Nephron progenitor cell (in vitro differentiated cells): Measurements from ENCODE around the gene NHLH1.
A peak's percentile ranks its signal among the peaks of the same experiment; 100 is the strongest.

Experiments
- DNase-seq: peaks from one replicate; pipeline ENCODE4 v3.0.0; 2021
- H3K27ac Mint-ChIP-seq: 2 replicates; pipeline ENCODE4 v1.8.0; 2021; ENCODE audit warnings: mild to moderate bottlenecking, moderate library complexity, mixed read lengths
- H3K27me3 Mint-ChIP-seq: 2 replicates; pipeline ENCODE4 v1.8.0; 2021; ENCODE audit warnings: mild to moderate bottlenecking, low read depth, mixed read lengths; ENCODE audit not compliant: poor library complexity
- H3K36me3 Mint-ChIP-seq: 2 replicates; pipeline ENCODE4 v1.8.0; 2021; ENCODE audit warnings: low read depth, mixed read lengths
- H3K4me1 Mint-ChIP-seq: 2 replicates; pipeline ENCODE4 v1.8.0; 2021; ENCODE audit warnings: mixed read lengths
- H3K4me3 Mint-ChIP-seq: 2 replicates; pipeline ENCODE4 v1.8.0; 2021; ENCODE audit warnings: mild to moderate bottlenecking, moderate library complexity, mixed read lengths
- H3K9me3 Mint-ChIP-seq: 2 replicates; pipeline ENCODE4 v1.8.0; 2021; ENCODE audit warnings: mild to moderate bottlenecking, moderate library complexity, mixed read lengths
- TF ChIP-seq, protein P1 (sequence below): fragments of 200-600 bp; sonication (generic); IDR thresholded peaks from 2 replicates; pipeline ENCODE4 v1.5.0; 2021; ENCODE audit warnings: antibody characterized with exemption

NHLH1 gene

DNA sequence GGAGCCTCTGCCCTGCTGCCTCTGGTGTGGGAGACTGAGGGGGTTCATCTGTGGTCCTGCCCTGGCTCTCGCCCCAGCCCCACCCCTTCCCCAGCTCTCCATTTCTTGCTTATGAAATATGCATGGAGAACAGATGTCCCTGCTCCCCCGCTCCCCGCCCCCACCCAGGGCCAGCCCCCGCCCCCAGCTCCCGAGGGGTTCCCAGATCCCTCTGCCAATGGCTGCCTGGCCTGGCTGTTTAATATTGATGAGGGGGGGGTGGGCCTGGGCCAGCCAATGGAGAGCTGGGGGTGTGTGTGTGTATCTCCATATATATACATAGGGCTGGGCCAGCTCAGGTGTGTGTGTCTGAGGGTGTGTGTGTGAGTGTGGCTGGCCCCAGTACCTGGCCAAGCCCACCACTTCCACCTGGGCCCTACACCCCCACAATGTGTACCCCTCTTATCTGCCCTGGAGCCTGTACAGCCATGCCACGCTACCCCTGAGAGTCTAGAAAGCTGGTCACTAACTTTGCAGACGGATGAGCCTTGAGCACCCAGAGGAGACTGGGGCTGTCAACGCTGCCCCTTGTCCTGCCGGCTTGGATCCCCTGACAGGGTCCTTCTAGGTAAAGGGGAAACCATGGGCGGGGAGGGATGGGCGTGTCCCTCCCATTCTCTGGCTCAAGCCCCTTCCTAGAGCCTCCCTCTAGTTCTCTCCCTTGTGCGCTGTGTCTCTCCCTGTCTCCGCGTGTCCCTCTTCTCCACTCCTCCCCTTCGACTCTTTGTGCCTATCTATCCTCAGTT lies at the start of gene NHLH1:
NHLH1 (plus strand) TSS at position 341 of the 785 bp plus-strand sequence. CDS start 3,661 bp downstream, outside the sequence.
- H3K4me3 Mint-ChIP-seq, result no peak within 1 kb of the TSS

DNA sequence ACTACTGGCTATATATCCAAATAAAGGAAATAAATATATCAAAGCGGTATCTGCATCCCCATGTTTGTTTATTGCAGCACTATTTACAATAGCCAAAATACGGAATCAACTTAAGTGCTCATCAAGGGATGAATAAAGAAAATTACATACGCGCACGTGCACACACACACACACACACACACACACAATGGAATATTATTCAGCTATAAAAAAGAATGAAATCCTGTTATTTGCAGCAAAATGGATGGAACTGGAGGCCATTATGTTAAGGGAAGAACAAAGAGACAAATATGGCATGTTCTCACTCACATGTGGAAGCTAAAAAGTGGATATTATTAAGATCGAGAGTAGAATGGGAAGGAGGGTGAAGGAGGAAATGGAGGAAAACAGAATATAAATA lies 44.0 kb upstream of the NHLH1 start:
- H3K9me3 Mint-ChIP-seq, result peaks cover 2% of the 10 kb centered on the region
- H3K36me3 Mint-ChIP-seq, result peaks cover 78% of the 10 kb centered on the region
- no peak overlapping the region for H3K4me3 Mint-ChIP-seq
- no peaks in the 10 kb centered on the region for H3K4me1 Mint-ChIP-seq
- H3K27me3 Mint-ChIP-seq, result no peaks in the 10 kb centered on the region
- DNase-seq, result no peak
- TF ChIP-seq, protein P1, sequence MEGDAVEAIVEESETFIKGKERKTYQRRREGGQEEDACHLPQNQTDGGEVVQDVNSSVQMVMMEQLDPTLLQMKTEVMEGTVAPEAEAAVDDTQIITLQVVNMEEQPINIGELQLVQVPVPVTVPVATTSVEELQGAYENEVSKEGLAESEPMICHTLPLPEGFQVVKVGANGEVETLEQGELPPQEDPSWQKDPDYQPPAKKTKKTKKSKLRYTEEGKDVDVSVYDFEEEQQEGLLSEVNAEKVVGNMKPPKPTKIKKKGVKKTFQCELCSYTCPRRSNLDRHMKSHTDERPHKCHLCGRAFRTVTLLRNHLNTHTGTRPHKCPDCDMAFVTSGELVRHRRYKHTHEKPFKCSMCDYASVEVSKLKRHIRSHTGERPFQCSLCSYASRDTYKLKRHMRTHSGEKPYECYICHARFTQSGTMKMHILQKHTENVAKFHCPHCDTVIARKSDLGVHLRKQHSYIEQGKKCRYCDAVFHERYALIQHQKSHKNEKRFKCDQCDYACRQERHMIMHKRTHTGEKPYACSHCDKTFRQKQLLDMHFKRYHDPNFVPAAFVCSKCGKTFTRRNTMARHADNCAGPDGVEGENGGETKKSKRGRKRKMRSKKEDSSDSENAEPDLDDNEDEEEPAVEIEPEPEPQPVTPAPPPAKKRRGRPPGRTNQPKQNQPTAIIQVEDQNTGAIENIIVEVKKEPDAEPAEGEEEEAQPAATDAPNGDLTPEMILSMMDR, result no peak
- H3K27ac Mint-ChIP-seq, result no peak overlapping the region

More for the DNA sequence above, at the start of gene NHLH1:
- no peak for DNase-seq
- Mint-ChIP-seq H3K27ac (no peak within 1 kb of the TSS), H3K4me1 (peaks cover 51% of the 10 kb centered on the region), H3K9me3 (no peaks in the 10 kb centered on the region), H3K36me3 (no peaks in the 10 kb centered on the region), H3K27me3 (peaks cover 6% of the 10 kb centered on the region)
- TF ChIP-seq, protein P1, result no peak

DNA sequence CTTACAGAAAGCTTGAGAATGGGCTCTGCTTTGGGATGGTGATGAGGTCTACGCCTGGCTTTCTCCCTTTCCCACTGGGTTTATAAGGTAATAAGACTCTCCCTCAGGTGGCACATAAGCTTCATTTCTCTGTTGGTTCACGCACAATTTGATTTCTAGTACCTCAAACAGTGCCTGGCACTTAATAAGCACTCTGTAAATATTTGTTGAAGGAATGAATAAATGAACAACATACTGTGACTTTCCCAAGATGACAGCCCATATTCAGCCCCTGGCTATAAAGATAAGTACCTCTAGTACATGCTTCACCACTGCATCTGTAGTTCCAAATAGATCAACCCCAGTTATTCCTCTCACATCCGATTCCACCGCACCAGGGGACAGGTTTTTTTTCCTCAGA lies 41.6 kb upstream of the NHLH1 start:
- Mint-ChIP-seq H3K4me3 (no peak overlapping the region), H3K4me1 (no peaks in the 10 kb centered on the region), H3K27ac (no peak overlapping the region), H3K9me3 (no peaks in the 10 kb centered on the region), H3K36me3 (peaks cover 72% of the 10 kb centered on the region), H3K27me3 (no peaks in the 10 kb centered on the region)
- no peak for DNase-seq
- TF ChIP-seq, protein P1, result no peak

DNA sequence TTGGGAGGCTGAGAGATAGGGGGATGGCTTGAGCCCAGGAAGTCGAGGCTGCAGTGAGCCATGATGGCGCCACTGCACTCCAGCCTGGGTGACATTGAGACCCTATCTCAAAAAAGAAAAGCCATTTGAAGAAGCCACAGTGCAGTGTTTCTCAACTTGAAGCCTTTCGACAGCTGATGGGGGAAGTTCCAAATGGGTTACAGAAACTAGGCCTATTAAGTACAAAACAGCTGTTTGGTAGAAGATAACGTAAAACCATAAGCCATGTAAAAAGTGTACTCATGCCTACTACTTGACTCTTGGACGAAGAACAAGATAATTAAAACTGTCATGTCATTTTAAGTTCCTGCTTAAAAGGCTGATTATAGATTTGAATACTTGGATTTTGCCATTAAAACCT lies 40.5 kb upstream of the NHLH1 start:
- no peaks in the 10 kb centered on the region for H3K27me3 Mint-ChIP-seq
- no peaks in the 10 kb centered on the region for H3K4me1 Mint-ChIP-seq
- H3K36me3 Mint-ChIP-seq, result peaks cover 67% of the 10 kb centered on the region
- no peak overlapping the region for H3K4me3 Mint-ChIP-seq
- H3K27ac Mint-ChIP-seq, result no peak overlapping the region
- DNase-seq, result no peak
- TF ChIP-seq, protein P1, result no peak
- no peaks in the 10 kb centered on the region for H3K9me3 Mint-ChIP-seq

DNA sequence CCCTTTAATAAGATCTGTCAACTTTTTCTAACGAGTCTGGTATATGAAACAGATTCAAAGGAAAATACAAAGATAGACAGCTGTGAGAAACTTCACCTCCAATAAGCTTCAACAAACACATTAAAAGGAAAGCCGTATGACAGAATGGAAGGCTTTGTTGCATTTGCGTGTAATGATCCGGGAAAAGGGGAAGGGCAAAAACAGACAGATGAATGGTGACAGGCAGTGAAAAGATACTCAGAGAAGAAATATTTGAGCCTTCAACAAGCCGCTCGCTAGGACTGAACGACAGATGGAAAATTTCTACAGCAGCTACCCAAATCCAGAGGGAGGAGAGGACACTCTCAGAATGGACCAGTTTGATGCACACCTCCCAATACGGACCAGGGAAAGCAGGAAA lies 38.7 kb upstream of the NHLH1 start:
- no peaks in the 10 kb centered on the region for H3K9me3 Mint-ChIP-seq
- DNase-seq, result no peak
- no peaks in the 10 kb centered on the region for H3K4me1 Mint-ChIP-seq
- H3K36me3 Mint-ChIP-seq, result peaks cover 64% of the 10 kb centered on the region
- TF ChIP-seq, protein P1, result no peak
- H3K4me3 Mint-ChIP-seq, result no peak overlapping the region
- H3K27ac Mint-ChIP-seq, result peak overlapping the region; percentile 81
- no peaks in the 10 kb centered on the region for H3K27me3 Mint-ChIP-seq

- Mint-ChIP-seq H3K36me3 (peaks cover 60% of the 10 kb centered on the region), H3K4me1 (no peaks in the 10 kb centered on the region), H3K4me3 (no peak overlapping the region), H3K27ac (no peak overlapping the region), H3K9me3 (no peaks in the 10 kb centered on the region), H3K27me3 (no peaks in the 10 kb centered on the region)
- TF ChIP-seq, protein P1, result no peak
- no peak for DNase-seq
Measured at GRCh38 chr1:160330119-160330518, 36.8 kb upstream of the NHLH1 start.
